Osteocyte (in vitro differentiated cells): ENCODE measurements around the gene TRNP1. TPM values are rescaled to one million over a fixed set of nuclear protein-coding genes. Genes with fewer than 3 reads are reported as not detected.

Source experiments
- DNase-seq: peaks from one replicate; pipeline ENCODE4 v3.0.0; 2021; ENCODE audit warnings: mixed read lengths; ENCODE audit not compliant: unreplicated experiment; ENCODE audit errors: extremely low spot score
- H3K27ac Mint-ChIP-seq: one replicate; pipeline ENCODE4 v1.8.0; 2021; ENCODE audit warnings: mild to moderate bottlenecking, mixed read lengths; ENCODE audit not compliant: unreplicated experiment
- H3K27me3 Mint-ChIP-seq: one replicate; pipeline ENCODE4 v1.8.0; 2021; ENCODE audit warnings: mixed read lengths; ENCODE audit not compliant: unreplicated experiment
- H3K36me3 Mint-ChIP-seq: one replicate; pipeline ENCODE4 v1.8.0; 2021; ENCODE audit warnings: mixed read lengths; ENCODE audit not compliant: unreplicated experiment
- H3K4me1 Mint-ChIP-seq: one replicate; pipeline ENCODE4 v1.8.0; 2021; ENCODE audit warnings: mixed read lengths; ENCODE audit not compliant: unreplicated experiment
- H3K4me3 Mint-ChIP-seq: one replicate; pipeline ENCODE4 v1.8.0; 2021; ENCODE audit warnings: mild to moderate bottlenecking, moderate library complexity, mixed read lengths; ENCODE audit not compliant: unreplicated experiment
- H3K9me3 Mint-ChIP-seq: one replicate; pipeline ENCODE4 v1.8.0; 2021; ENCODE audit warnings: mixed read lengths; ENCODE audit not compliant: unreplicated experiment
- total RNA-seq: library from RNA; stranded (reverse); gene quantifications from 2 replicates; pipeline ENCODE4 v1.2.1, GENCODE V29; 2021
- TF ChIP-seq, protein P1 (sequence below): fragments of 200-600 bp; sonication (generic); IDR thresholded peaks from 2 replicates; pipeline ENCODE4 v1.5.0; 2021; ENCODE audit warnings: antibody characterized with exemption, mild to moderate bottlenecking, moderate library complexity

Gene TRNP1
- total RNA-seq, 1 donor from 2014 or later = 33.7 TPM

DNA sequence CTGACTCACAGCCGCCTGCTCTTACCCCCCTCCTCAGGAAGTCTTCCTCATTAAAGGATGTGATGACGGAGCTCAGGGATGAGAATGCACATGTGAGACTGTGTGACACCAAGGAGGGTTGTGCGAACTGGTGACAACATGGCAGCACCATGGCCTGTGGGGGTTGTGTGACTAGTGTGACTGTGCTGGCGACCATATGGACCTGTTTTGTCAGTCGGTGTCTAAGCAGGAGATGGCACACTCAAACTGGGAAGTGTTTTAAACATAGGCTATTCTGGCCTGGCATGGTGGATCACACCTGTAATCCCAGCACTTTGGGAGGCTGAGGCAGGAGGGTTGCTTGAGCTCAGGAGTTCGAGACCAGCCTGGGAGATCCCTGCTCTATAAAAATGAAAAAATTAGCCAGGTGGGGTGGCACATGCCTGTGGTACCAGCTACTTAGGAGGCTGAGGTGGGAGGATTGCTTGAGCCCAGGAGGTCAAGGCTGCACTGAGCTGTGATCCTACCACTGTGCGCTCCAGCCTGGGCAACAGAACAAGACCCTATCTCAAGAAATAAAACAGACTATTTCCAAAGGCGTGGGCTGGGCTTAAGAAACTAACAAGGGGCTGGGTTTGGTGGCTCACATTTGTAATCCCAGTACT is 7.4 kb downstream of the TRNP1 start:
- no peaks in the 10 kb centered on the region for H3K36me3 Mint-ChIP-seq
- H3K27ac Mint-ChIP-seq = peak overlapping the region; percentile 95
- H3K4me1 Mint-ChIP-seq = peaks cover 75% of the 10 kb centered on the region
- no peaks in the 10 kb centered on the region for H3K9me3 Mint-ChIP-seq
- DNase-seq = no peak
- H3K27me3 Mint-ChIP-seq = no peaks in the 10 kb centered on the region
- no peak overlapping the region for H3K4me3 Mint-ChIP-seq
- TF ChIP-seq, protein P1, sequence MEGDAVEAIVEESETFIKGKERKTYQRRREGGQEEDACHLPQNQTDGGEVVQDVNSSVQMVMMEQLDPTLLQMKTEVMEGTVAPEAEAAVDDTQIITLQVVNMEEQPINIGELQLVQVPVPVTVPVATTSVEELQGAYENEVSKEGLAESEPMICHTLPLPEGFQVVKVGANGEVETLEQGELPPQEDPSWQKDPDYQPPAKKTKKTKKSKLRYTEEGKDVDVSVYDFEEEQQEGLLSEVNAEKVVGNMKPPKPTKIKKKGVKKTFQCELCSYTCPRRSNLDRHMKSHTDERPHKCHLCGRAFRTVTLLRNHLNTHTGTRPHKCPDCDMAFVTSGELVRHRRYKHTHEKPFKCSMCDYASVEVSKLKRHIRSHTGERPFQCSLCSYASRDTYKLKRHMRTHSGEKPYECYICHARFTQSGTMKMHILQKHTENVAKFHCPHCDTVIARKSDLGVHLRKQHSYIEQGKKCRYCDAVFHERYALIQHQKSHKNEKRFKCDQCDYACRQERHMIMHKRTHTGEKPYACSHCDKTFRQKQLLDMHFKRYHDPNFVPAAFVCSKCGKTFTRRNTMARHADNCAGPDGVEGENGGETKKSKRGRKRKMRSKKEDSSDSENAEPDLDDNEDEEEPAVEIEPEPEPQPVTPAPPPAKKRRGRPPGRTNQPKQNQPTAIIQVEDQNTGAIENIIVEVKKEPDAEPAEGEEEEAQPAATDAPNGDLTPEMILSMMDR = no peak

DNA sequence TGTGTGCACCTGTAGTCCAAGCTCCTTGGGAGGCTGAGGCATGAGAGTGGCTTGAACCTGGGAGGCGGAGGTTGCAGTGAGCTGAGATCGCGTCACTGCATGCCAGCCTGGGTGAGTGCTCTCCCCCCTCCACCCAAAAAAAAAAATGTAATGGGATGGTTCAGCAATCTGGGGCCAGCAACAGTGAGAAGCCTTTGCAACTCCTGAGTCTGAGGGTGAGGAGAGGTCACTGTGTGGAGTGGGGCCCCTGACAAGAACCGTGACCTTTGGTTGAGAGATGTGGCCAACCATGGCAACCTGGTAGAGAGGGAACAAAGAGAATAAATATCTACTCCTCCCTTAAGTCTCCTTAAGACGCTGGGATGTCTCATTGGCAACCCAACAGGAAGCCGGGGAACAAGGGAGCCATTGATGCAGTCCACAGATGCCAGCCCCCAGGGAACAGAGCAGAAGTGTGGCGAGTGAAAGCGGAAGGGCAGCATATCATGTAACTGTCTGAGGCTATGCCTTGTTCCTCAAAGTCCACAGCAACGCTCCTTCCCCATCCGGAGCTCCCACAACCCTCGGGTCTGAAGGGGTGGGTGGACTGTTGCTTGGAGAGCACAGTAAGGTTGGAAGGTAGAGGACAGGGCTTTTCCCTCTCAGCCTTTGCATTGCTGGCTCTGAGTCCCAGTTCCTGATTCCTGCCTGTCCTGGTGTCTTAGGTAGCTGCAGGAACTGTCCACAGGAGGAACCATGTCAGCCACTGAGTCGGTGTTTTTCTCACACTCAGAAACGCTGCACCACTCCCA is 8.3 kb downstream of the TRNP1 start:
- TF ChIP-seq, protein P1 = no peak
- H3K4me1 Mint-ChIP-seq = peaks cover 71% of the 10 kb centered on the region
- H3K27ac Mint-ChIP-seq = peak overlapping the region; percentile 95
- no peaks in the 10 kb centered on the region for H3K9me3 Mint-ChIP-seq
- no peak overlapping the region for H3K4me3 Mint-ChIP-seq
- DNase-seq = no peak
- no peaks in the 10 kb centered on the region for H3K27me3 Mint-ChIP-seq
- H3K36me3 Mint-ChIP-seq = no peaks in the 10 kb centered on the region

DNA sequence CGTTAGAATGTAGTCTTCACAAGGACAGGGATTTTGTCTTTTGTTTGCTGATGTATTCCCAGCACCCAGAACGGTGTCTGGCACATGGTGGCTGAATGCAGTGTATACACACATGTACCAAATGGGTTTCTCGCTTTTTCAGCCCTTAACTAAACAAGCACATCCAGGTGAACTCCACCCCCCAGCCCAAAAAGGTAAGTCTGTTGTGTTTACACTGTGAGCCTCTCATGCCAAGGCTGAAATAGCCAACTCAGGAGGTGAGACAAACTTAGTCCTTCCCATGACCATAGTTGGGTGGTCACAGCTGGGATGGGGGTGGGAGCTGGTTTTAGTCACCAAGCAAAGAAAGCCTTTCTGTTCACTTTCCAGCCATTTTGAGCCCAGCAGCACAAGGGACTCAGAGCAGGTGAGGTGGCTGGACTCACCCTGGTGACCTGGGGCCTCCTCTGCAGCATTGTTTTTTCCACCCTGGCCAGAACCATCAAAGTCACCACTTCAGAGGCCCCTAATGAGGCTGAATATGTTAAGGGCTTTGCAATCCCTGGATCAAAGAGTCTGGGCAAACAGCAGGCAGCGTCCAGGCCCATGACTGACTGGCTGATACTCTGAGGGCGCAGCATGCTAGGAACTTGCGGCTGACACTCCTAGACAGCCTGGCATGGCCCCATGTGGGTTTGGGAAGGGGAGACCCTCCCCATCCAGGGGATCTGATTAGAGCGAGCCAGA is 10.4 kb downstream of the TRNP1 start:
- TF ChIP-seq, protein P1 = no peak
- H3K4me1 Mint-ChIP-seq = peaks cover 58% of the 10 kb centered on the region
- H3K27ac Mint-ChIP-seq = peak overlapping the region; percentile 18
- H3K27me3 Mint-ChIP-seq = no peaks in the 10 kb centered on the region
- no peak for DNase-seq
- H3K9me3 Mint-ChIP-seq = no peaks in the 10 kb centered on the region
- no peaks in the 10 kb centered on the region for H3K36me3 Mint-ChIP-seq
- H3K4me3 Mint-ChIP-seq = no peak overlapping the region

DNA sequence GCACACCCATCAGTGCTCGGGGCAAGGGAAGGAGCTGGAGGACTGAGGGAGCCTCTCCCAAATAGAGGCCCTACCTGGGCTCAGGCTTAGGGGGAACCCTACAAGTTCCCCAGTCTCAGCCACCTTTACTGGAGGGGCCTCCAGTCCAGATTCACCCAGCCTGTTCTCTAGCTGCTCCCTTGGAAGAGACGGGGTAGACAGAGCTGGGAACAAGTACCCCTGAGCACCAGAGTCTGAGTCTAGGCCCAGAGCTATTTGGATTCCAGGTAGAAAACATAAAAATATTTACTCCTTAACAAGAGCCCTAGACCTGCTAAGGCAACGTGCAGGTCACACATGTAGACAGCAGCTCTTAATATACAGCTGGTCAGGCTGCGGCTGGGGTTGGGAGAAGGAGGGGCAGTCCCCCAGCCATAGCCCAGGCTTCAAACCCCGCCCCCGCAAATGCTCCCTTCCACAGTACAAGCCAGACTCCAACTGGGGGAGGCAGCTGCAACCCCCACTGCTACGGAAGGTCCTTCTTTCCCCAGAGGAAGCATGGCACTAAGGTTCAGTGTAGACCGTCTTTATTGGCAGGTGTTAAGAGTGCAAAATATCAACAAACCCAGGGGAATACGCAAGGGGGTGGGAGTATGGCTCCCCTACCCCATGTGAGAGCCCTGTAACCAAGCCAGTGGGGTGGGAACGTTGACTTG is 11.1 kb downstream of the TRNP1 start:
- peak overlapping the region; percentile 18 for H3K27ac Mint-ChIP-seq
- TF ChIP-seq, protein P1 = no peak
- DNase-seq = no peak
- H3K27me3 Mint-ChIP-seq = no peaks in the 10 kb centered on the region
- no peak overlapping the region for H3K4me3 Mint-ChIP-seq
- H3K9me3 Mint-ChIP-seq = no peaks in the 10 kb centered on the region
- H3K4me1 Mint-ChIP-seq = peaks cover 57% of the 10 kb centered on the region
- no peaks in the 10 kb centered on the region for H3K36me3 Mint-ChIP-seq
